ENCODE data around the gene KLHL35.

GRCh38 chr11:75471176-75471973 lies 38.4 kb upstream of the KLHL35 start:
- TF ChIP-seq CTCF (IDR thresholded peaks at IDR 0.05) = no peak
- no peak for TF ChIP-seq POLR2A (IDR thresholded peaks at IDR 0.05)

Measured in body of pancreas (tissue), 4 donors.